ENCODE data around the gene BSND. TPM values are rescaled to one million over a fixed set of nuclear protein-coding genes. Genes with fewer than 3 reads are reported as not detected.
A peak's percentile ranks its signal among the peaks of the same experiment; 100 is the strongest.

The BSND gene
- total RNA-seq, 6 donors from 2014 or later, result under 0.01 to 0.10 TPM; not detected in 4

GRCh38 chr1:54984131-54984842, 14.4 kb upstream of the BSND start:
- H3K4me1 ChIP-seq, result peaks cover 0 to 11% (median 5%) of the 10 kb centered on the region in 4 donors
- 60 to 80% methylated on average over 4 to 7 of the region's 7 CpGs for WGBS, 2 donors
- H3K36me3 ChIP-seq, result no peaks in the 10 kb centered on the region
- DNase-seq, result no peak
- no peak overlapping the region for H3K4me3 ChIP-seq
- H3K27me3 ChIP-seq, result peaks cover 0 to 11% (median 2%) of the 10 kb centered on the region in 4 donors
- H3K9me3 ChIP-seq, result no peaks in the 10 kb centered on the region
- no peak for ATAC-seq (ENCODE audit: low FRiP score in 2 of 2)
- no peak overlapping the region for H3K27ac ChIP-seq
- TF ChIP-seq CTCF (IDR thresholded peaks at IDR 0.05) (no peak), EP300 (IDR thresholded peaks at IDR 0.05) (no peak), POLR2AphosphoS5 (IDR thresholded peaks at IDR 0.05) (no peak), POLR2A (IDR thresholded peaks at IDR 0.05) (no peak)

- no peak for DNase-seq
- no peaks in the 10 kb centered on the region for H3K36me3 ChIP-seq
- H3K9me3 ChIP-seq, result no peaks in the 10 kb centered on the region
- ATAC-seq (ENCODE audit: low FRiP score in 2 of 2), result no peak
- WGBS, 2 donors, result 88 to 89% methylated on average over 5 of the region's 5 CpGs
- H3K4me3 ChIP-seq, result no peak overlapping the region
- TF ChIP-seq POLR2A (IDR thresholded peaks at IDR 0.05) (no peak), POLR2AphosphoS5 (IDR thresholded peaks at IDR 0.05) (no peak), EP300 (IDR thresholded peaks at IDR 0.05) (no peak), CTCF (IDR thresholded peaks at IDR 0.05) (no peak)
- no peak overlapping the region for H3K27ac ChIP-seq
- peaks cover 0 to 5% (median 0%) of the 10 kb centered on the region in 4 donors for H3K4me1 ChIP-seq
- H3K27me3 ChIP-seq, result peaks cover 0 to 6% (median under 1%) of the 10 kb centered on the region in 4 donors
These were observed 13.2 kb upstream of the BSND start for GRCh38 chr1:54985556-54985955.

DNA sequence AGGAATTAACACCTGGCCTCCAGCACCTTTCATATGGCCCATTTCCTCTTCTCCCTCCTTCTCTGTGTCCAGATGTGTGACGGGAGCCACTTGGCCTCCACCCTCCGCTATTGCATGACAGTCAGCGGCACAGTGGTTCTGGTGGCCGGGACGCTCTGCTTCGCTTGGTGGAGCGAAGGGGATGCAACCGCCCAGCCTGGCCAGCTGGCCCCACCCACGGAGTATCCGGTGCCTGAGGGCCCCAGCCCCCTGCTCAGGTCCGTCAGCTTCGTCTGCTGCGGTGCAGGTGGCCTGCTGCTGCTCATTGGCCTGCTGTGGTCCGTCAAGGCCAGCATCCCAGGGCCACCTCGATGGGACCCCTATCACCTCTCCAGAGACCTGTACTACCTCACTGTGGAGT, 12.7 kb upstream of the BSND start:
- peaks cover 0 to under 1% (median 0%) of the 10 kb centered on the region in 4 donors for H3K4me1 ChIP-seq
- peaks cover 0 to 1% (median 0%) of the 10 kb centered on the region in 4 donors for H3K27me3 ChIP-seq
- DNase-seq (peak in 1 of 2 donors; percentile 51), ATAC-seq (ENCODE audit: low FRiP score in 2 of 2) (no peak)
- no peak overlapping the region for H3K4me3 ChIP-seq
- TF ChIP-seq EP300 (IDR thresholded peaks at IDR 0.05) (no peak), POLR2AphosphoS5 (IDR thresholded peaks at IDR 0.05) (no peak), POLR2A (IDR thresholded peaks at IDR 0.05) (no peak), CTCF (IDR thresholded peaks at IDR 0.05) (no peak)
- H3K36me3 ChIP-seq, result no peaks in the 10 kb centered on the region
- no peak overlapping the region for H3K27ac ChIP-seq
- WGBS, 2 donors, result 88 to 91% methylated on average over 13 to 15 of the region's 15 CpGs
- H3K9me3 ChIP-seq, result no peaks in the 10 kb centered on the region

GRCh38 chr1:54986533-54986932, 12.2 kb upstream of the BSND start:
- Histone ChIP-seq H3K9me3 (no peaks in the 10 kb centered on the region), H3K27ac (no peak overlapping the region), H3K27me3 (no peaks in the 10 kb centered on the region), H3K36me3 (no peaks in the 10 kb centered on the region), H3K4me1 (no peaks in the 10 kb centered on the region), H3K4me3 (no peak overlapping the region)
- DNase-seq (no peak), ATAC-seq (ENCODE audit: low FRiP score in 2 of 2) (no peak)
- no peak for TF ChIP-seq EP300 (IDR thresholded peaks at IDR 0.05)
- no peak for TF ChIP-seq CTCF (IDR thresholded peaks at IDR 0.05)
- TF ChIP-seq POLR2A (IDR thresholded peaks at IDR 0.05), result no peak
- TF ChIP-seq POLR2AphosphoS5 (IDR thresholded peaks at IDR 0.05), result no peak
- 83 to 88% methylated on average over 3 of the region's 3 CpGs for WGBS, 2 donors

- no peaks in the 10 kb centered on the region for H3K27me3 ChIP-seq
- H3K4me3 ChIP-seq, result no peak overlapping the region
- no peak for TF ChIP-seq EP300 (IDR thresholded peaks at IDR 0.05)
- TF ChIP-seq CTCF (IDR thresholded peaks at IDR 0.05), result no peak
- no peak for TF ChIP-seq POLR2AphosphoS5 (IDR thresholded peaks at IDR 0.05)
- no peak for TF ChIP-seq POLR2A (IDR thresholded peaks at IDR 0.05)
- no peaks in the 10 kb centered on the region for H3K9me3 ChIP-seq
- H3K4me1 ChIP-seq, result no peaks in the 10 kb centered on the region
- H3K36me3 ChIP-seq, result no peaks in the 10 kb centered on the region
- H3K27ac ChIP-seq, result no peak overlapping the region
- no peak for ATAC-seq (ENCODE audit: low FRiP score in 2 of 2)
- no peak for DNase-seq
- 77% methylated on average over 2 of the region's 2 CpGs; no CpG with 5 or more reads in 1 of the 2 donors for WGBS, 2 donors
These were observed 11.3 kb upstream of the BSND start for GRCh38 chr1:54987427-54987826.

Data from upper lobe of left lung (tissue), 6 donors.